PFSK-1 (cell line): ENCODE data around the gene SCRN2.

ENCODE experiments used
- FOXP2 ChIP-seq: optimal IDR thresholded peaks from 2 replicates; pipeline ENCODE3; 2011; ENCODE audit warnings: borderline replicate concordance, control low read depth, inconsistent platforms; ENCODE audit not compliant: insufficient read depth; ENCODE audit errors: extremely low read length, extremely low read depth
- POLR2AphosphoS5 ChIP-seq: IDR thresholded peaks from 2 replicates; pipeline ENCODE4 v1.6.1; 2012; ENCODE audit warnings: low read depth, mild to moderate bottlenecking, control low read depth, low read length, moderate library complexity
- REST ChIP-seq, 2 experiments: IDR thresholded peaks; 2 replicates each; pipeline versions ENCODE4 v1.6.1 to v1.8.0; 2011 to 2012; ENCODE audit warnings: low read depth in 2 of 2, low read length in 2 of 2, control low read depth in 1 of 2, inconsistent platforms in 1 of 2, mild to moderate bottlenecking in 1 of 2, moderate library complexity in 1 of 2; ENCODE audit not compliant: insufficient read depth in 1 of 2
- SIN3A ChIP-seq: IDR thresholded peaks from 2 replicates; pipeline ENCODE4 v1.6.1; 2012; ENCODE audit warnings: mild to moderate bottlenecking, low read length, moderate library complexity, borderline replicate concordance; ENCODE audit not compliant: insufficient read depth
- TAF1 ChIP-seq: IDR thresholded peaks from 2 replicates; pipeline ENCODE4 v1.6.1; 2012; ENCODE audit warnings: low read length, control low read depth, borderline replicate concordance; ENCODE audit not compliant: insufficient read depth

The SCRN2 gene

GRCh38 chr17:47855737-47856136, 14.7 kb upstream of the SCRN2 start:
- TF ChIP-seq POLR2AphosphoS5 (0 out of 2 replicates have a peak, but pooled peaks have one; percentile 28), TAF1 (no peak), REST (IDR thresholded peaks at IDR 0.05; ENCODE audit: insufficient read depth in 1 of 2, low read depth in 2 of 2, low read length in 2 of 2) (peak; percentile 54 to 60; a peak in 2 of 4 replicates), FOXP2 (peak; percentile 55), SIN3A (no peak; the same call in 1 of the 2 replicates)

GRCh38 chr17:47853616-47854015, 12.5 kb upstream of the SCRN2 start:
- no peak for TF ChIP-seq REST (IDR thresholded peaks at IDR 0.05; ENCODE audit: insufficient read depth in 1 of 2, low read depth in 2 of 2, low read length in 2 of 2)
- TF ChIP-seq FOXP2 = no peak
- no peak for TF ChIP-seq SIN3A
- no peak for TF ChIP-seq TAF1
- TF ChIP-seq POLR2AphosphoS5 = no peak

GRCh38 chr17:47852113-47852949, 11.3 kb upstream of the SCRN2 start:
- TF ChIP-seq POLR2AphosphoS5 = no peak
- TF ChIP-seq FOXP2 = no peak
- TF ChIP-seq TAF1 = no peak
- no peak for TF ChIP-seq REST (IDR thresholded peaks at IDR 0.05; ENCODE audit: insufficient read depth in 1 of 2, low read depth in 2 of 2, low read length in 2 of 2)
- no peak for TF ChIP-seq SIN3A

GRCh38 chr17:47851764-47852112, 10.7 kb upstream of the SCRN2 start:
- no peak for TF ChIP-seq SIN3A
- no peak for TF ChIP-seq FOXP2
- TF ChIP-seq TAF1 = no peak
- no peak for TF ChIP-seq REST (IDR thresholded peaks at IDR 0.05; ENCODE audit: insufficient read depth in 1 of 2, low read depth in 2 of 2, low read length in 2 of 2)
- TF ChIP-seq POLR2AphosphoS5 = no peak
